Inflammatory macrophage treated with lipopolysaccharide for 1 hour (primary cell): Measurements from ENCODE around the gene PPP1R9A.
A peak's percentile ranks its signal among the peaks of the same experiment; 100 is the strongest.

Experiments used
- DNase-seq, 2 donors: peaks; one replicate each; pipeline ENCODE4 v3.0.0-alpha.2; 2020 to 2022

PPP1R9A gene

DNA sequence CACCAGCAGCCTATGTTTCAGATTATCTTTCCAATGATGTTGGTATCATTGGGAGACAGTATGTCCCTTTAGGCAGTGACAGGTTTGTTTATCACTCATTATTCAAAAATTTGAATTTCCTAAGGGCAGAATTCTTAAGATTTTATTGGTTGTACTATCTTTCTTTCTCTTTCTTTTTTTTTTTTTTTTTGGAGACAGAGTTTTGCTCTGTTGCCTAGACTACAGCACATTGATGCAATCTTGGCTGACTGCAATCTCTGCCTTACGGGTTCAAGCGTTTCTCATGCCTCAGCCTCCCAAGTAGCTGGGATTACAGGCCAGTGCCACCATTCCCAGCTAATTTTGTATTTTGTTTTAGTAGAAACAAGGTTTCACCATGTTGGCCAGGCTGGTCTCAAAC is 305.8 kb downstream of the PPP1R9A start:
- DNase-seq, result no peak

DNA sequence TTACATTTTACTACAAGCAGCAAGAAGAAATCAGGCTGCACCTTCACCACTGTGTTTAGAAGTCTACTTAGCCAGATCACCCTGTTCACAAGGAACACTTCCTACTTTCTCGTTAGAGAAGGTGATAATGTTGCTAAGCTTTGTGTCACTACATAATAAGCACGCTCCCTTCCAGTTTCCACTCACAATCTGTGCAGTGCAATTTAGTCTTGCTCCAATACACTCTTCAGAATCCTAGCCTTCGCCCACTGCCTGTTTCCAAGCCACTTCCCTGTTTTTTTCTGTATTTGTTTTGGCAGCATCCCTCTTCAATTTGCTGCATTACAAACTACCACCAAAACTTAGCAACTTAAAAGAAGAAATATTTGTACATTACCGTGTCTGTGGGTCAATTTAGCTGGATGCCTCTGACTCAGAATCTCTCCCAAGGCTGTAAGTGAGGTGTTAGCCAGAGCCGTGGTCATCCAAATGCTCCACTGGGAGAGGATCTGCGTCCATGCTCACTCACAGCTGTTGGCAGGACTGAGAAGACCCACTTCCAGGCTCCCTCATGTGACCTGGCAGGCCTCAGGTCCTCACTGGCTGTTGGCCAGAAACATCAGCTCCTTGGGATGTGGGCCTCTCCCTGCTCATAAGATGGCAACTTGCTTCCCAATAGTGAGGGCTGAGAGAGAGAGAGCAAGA is 306.6 kb downstream of the PPP1R9A start:
- DNase-seq, result no peak

DNA sequence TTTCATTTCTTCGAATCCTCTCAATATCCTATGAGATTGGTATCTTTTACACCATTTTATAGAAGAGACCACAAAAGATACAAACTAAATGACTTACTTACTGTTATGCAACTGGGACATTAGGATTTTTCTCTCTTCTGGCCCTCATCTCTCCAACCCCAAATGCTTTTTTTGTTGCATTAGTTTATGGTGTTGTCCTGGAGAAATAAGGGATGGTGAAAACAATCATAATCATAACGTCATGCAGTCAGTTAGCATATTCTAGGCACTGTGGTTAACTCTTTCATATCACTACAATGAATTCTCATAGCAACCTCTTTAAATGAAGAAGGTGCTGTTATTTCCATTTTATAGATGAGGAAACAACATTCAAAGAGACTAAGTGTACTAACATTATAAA is 312.3 kb downstream of the PPP1R9A start:
- DNase-seq, result no peak

DNA sequence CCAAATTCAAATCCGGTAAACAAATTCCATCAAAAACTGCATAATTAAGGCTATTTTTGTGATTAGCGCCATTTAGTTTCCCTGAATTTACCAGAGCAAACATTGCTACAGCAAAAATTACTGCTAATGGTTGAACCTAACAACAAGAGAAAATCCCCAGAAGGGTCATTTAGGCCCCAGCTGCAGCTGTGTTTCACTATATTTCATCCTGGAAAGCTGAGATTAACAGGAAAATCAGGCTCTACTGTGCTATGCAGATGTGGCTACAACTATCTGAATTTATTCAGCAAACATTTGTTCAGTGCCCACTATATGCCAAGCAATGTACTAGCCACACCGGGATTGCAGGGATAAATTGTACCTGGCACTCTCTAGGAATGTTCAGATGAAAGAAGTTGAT is 312.9 kb downstream of the PPP1R9A start:
- no peak for DNase-seq

DNA sequence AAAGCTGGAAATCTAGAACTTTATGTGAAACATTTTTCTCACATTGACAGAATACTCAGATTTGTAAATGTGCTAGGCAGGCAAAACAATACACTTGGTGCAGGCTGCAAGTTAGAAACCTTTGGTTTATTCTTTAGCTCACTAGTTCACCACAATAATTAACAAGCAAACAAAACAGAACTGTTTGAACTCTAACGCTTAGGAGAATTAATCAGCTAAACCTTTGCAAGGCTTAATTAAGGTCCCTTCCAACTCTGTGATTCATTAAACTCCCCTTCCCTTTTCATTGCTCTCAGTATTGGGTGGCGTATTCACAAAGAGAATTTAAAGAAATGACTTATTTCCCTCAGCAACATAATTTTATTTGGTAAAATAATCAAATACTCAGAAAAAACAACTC is 317.9 kb downstream of the PPP1R9A start:
- DNase-seq, result no peak

DNA sequence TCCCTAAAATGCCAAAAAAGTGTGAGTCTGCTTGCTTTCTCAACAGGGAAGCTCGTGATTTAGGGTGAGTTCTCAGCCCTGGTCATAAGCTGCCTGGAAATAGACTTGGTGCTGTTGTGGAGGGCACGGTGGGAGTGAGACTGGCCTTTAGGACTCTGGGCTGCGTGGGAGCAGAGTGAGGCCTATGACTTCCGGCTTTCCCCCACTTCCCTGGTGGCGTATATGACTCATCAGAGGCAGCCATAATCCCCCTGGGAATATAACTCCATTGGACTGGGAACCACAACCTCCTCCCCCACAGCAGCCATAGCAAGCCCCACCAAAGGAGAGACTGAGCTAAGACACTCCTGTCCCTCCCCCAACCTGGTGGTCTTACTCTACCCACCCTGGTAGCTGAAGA is 321.9 kb downstream of the PPP1R9A start:
- DNase-seq, result no peak

DNA sequence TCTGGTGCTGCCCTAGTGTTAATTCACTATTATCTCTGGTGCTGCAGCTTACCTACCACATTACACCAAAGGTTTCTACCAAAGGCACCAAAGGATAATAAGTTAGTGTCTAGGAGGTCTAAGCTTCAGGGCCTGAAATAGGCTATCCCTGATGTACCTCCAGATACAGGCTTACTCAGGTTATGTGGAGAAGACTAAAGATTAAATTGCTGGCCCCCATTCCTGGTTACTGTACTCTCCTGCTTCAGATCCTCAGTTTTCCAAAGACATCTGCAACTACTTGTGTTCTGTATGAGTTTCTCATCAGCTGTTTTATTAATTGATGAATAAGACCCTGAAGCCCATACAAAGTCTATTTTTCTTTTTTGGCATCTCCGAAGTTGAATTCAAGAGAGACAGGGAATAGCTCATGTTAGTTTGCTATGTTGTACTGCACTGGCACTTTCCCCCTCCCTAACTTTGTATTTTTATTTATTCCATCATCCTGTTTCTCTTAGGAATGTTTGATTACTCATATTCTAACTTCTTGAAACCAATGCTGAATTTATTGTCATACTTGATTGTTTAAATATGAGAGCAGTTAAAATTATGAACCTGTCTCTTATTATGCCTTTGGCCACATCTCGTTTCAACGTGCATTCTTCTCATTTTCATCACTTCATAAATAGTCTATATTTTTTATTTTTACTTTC is 331.0 kb downstream of the PPP1R9A start:
- no peak for DNase-seq

DNA sequence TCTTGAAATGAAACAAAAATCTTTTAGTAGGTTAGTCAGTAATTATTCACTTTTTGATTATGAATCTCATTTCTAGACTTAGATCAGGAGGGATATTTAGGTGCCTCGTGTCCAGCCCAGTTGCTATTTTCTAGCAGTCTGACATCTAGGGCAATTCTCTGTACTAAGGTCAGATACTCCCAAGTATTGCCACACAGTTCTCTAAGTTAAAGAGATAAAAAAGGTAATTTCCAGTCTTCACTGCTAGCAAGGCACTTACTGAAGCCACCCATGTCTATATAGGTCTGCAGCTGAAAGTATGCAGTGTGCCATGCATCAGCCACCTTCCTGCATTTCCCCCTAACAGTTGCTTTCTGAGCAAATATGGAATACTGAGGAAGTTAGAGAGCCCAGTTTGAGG is 333.5 kb downstream of the PPP1R9A start:
- no peak for DNase-seq

DNA sequence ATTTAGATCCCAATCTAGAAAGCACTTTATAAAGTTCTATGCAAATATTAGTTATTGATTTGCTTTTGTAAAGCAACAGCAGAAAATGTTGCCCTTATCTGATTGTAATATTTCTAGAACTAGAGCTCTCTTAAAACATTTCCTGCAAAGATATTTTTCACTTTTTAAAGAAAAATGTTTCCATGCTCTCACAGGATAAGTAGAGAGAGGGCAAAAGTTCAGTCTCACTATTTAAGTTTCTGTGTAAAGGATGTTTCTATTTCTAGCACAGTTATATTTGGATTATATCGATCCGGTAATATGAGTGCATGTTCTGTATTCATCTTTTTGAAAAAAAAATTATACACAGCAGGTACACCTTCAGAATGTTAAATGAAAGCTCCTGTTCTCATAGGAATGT is 334.9 kb downstream of the PPP1R9A start:
- DNase-seq, result no peak

DNA sequence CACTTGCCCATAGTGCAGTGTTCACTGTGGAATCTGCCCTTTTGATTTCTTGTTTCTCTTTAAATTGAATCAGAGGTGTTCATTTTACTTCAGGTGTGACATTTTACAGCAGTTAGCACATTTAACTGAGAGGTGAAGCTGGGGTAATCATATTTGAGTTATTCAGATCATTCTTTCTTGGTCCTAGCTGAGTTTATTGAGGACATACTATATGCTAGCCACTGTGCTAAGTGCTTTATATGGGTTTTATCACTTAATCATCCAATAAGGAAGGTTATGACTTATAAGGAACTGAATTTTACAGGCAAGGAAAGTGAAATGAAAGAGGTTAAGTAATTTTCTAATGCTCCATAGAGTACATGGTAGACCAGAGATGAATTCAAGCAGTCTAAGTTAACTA is 337.2 kb downstream of the PPP1R9A start:
- no peak for DNase-seq

DNA sequence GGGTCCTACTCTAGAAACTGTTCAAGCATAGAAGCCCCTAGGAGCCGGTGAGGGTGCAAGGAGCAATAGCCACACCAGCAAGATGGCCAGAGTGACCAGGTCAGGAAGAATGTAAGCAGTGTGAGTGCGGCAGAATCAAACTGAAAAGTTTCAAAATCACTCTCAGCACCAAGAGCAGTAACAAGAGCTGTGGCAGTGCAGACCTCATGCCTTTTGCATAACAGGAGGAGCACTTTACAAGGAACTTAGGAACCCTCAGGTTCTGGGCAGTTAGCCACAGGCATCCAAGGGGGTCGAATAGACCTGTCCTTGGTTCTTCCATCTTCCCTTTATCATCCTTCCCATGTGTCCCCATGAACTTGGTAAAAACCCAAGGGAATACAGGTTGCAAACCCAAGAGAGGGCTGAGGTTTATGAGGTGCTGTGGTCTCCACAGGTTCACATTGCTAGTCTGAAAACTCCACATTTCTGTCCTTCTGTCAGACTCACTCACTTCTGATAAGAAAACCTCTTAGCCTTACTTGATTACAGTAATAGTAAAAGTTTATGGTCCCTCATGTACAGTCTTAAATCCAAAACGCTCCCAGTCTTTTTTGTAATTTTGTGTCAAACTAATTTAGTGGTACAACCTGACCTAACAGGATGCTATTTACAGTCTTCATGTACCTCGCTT is 338.6 kb downstream of the PPP1R9A start:
- DNase-seq, result no peak

DNA sequence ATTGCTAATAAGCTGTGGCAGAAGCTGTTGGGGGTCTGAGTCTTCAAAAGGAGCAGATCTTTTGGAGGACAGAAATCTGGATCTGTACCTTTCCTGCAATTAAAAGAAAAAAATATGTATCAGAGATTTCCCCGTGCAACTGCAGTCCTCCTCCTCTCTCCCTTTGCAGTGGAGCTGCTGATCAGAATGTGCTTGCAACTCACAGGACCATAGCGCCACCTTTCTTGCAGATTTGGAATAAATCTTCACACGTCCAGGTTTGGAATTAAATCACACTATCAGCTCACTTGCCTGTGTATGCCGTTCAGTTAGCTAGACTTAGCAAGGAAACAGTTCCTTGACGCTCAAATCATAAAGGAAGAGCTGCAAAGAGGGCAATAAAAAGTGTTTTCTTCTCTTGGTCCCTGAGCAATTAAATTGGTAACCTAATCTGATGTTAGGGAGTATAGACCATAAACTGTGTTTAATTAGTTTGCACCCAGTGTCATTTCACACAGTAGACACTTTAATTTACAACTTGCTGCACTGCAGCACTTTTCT is 339.5 kb downstream of the PPP1R9A start:
- DNase-seq, result peak; percentile 20 to 58

DNA sequence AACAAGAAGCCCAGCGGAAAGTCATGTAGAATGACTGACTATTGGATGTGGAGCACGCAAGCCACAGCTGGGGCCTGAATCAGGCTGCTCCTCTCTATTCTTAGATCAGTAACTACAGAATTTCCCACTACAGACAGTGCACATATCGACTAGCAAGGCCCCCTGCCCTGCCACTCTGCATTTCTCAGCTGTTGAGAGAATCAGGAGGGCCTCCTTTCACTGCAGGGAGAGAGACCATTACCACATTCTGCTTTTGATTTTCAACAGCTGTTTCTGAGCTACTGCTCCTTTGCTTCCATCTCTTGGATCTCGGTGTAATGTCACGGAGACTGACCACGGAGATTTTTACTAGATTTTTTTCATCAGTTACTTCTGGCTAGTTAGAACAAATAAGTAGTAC is 343.2 kb downstream of the PPP1R9A start:
- DNase-seq, result no peak

DNA sequence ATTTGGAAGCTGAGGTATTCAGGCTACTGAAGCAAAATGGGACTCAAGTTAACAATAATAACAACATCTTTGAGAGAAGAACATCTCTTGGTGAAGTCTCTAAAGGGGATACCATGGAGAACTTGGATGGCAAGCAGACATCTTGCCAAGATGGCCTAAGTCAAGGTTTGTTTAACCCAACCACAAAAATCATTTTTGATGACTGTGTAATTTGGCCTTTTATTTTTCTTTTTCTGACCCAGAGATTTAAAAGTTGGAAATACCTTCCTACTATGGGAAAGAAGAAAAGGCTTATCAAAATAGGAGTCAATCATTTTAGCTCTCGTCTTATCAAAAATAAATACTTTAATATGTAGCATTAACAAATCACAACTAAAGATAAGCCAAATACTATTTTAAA is 344.6 kb downstream of the PPP1R9A start:
- no peak for DNase-seq

DNA sequence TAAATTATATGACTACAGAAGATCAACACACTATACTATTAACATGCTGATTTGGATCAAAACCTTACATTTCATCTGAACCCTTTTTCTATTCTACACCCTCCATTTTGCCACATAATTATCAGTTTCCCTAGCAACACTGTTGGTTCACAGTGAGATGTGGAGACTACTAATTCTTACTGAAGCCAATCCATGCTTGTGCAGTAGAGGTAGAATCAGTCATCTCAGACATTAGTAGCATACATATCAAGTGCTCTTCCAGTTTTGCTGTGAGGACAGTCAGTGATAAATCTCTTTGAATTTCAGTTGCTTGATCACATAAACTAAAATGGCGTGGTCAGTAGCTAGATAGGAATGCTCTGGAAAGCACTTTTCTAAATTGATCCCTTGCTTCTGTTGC is 346.6 kb downstream of the PPP1R9A start:
- DNase-seq, result no peak

DNA sequence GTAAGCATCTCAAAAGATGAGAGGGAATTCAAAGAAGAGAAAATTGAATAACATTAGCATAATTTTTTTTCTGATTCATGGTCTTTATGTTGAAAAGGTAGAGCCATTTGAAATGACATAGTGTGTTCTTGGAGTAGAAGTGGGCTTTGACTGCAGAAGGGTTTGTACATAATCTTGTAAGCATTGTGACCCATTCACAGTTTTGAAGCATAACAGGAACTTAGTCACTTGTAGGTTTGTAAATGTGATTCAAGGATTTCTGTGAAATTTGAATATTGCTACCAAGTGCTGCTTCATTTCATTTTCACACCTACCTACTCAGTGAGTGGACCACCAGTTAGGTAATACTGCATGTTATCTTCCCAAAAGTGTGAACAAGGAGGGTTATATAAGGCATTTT is 348.3 kb downstream of the PPP1R9A start:
- DNase-seq, result no peak

DNA sequence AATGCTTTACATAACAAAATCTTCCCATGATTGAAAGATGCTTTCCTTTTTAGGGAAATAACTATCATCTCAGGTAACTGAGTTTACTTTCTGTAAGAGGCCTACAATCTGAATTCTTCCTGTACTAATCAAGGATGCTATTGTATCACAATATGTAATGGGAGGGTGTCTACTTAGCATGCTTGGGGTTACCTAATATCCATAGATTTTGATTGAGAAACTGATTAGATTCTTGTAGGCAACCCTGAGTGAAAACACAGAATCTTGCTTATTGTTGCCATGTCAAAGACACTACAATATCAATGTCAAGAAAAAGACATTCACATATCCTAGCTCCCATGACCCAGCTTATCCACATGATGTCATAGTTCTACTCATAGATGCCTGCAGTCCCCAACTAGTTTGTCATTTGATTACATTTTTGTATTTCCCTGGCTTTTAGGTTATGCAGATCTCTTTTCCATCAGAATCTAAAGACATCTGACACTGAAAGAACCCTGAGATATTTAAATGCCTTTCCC is 354.6 kb downstream of the PPP1R9A start:
- DNase-seq, result no peak

DNA sequence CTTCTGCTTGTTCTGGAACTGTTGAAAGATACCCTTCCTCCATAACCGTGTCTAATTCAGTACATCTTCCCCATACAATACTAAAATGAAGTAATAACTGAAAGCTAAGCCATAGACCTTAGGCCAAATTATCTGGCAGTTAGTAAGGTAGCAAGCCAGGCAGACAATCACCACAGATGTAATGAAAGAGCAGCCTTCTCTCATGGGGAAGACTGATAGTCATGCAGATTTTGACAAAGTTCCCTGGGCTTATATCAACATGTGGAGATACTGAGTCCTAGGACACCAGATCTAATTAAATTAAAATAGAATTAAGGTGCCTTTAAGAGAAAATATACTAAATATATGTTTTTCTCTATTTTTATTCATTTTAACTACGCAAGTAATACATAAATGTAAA is 355.5 kb downstream of the PPP1R9A start:
- DNase-seq, result no peak

DNA sequence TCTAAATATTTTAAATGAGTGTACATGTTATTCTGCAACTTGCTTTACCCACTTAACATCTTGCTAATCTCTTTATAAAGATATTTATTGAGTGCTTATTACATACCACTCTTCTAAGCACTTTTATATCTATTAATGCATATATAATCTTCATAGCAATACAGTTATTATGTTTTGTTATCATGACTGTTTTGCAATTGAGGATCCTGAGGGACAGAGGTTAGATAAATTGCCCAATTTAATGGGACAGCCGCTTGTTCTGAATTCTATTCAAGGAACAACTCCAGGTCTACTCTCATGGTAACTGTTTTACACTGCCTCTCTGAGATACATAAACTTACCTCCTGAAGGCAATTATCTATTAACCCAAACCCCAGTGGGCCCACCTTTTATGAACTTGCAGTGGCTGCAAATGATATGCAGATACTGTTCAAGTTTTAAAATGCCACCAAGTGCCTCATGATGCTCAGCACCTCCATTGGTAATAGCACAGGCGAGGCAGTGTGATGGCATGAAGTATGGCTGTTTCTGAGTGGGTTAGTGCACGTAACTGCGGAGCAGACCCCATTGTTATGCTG is 356.5 kb downstream of the PPP1R9A start:
- DNase-seq, result no peak

DNA sequence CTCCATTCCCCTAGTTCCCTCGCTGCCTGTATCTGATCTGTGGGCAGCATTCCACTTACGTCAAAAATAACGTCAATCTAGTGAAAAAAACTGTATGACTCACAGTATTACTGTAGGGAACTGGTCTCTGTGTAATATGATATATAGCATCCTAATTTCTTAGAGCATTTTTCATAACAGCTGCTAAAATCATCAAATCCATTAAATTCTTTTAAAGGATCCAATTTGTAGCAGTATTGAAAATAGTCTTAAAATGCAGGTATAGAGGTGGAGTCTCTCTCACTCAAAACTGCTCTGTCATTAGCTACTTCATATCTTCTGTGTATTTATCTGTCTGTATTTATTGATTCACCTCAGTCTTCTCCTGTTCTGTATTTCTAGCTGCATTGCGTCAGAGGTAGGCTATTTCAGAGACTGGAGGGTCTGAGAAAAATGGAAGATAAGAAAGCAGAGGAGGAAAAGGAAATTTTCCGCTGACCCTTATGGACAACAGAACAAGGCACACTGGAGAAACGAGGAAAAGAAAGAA is 357.0 kb downstream of the PPP1R9A start:
- no peak for DNase-seq

DNA sequence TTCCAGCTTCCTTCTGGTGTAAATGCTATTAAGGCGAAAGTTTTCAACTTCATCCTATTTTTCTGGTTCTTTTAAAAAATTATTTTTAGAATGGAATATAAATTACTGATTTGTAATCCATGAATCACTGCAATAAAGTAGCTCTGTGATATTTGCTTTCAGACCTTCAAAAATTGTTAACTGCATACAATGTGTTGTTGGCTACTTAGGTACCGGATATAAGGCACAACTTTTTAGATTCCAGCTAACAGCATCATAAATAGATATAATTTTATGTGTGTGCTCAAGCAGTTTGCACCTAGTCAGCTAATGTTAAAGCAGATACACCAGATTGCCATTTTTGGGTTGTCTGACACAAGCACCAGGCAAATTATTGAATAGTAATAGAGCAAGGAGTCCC is 358.2 kb downstream of the PPP1R9A start:
- DNase-seq, result no peak

DNA sequence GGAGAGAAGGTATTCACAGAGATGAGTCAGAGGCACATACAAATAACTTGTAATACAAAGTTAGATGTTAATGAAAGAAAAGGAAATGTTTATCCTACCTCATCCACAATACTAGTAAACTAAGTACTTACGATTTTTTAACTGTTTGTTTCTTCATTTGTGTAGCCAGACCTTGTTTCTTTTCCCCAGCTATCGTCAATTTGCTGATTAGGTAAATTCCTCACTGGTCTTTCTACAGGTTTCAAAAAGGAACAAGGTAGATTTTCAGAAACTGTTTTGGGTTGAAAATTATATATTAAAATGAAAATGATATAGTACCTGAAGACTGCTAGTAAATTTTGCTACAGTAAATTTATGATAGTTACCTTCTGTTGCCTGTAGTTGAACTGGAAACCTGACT is 360.4 kb downstream of the PPP1R9A start:
- DNase-seq, result no peak

DNA sequence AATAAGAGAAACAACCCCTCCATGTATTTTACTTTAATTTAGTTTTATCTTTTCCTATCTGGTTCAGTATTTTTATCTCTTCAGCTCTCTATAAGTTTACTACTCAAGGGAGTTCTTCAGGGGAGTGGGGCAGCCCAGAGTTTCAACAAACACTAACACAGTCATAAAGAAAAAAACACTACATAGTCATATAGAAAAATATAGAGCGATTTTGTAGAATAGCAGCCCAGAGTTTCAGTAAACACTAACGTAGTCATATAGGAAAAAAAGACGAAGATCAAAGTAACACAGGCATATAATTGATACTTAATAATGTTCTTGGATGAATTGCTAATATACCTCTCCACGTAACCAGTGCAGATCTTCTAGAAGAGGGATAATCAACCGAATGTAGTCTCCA is 362.2 kb downstream of the PPP1R9A start:
- DNase-seq, result no peak
